Measurements from ENCODE around the gene GPBP1L1. TPM values are rescaled to one million over a fixed set of nuclear protein-coding genes. Genes with fewer than 3 reads are reported as not detected.

GPBP1L1 gene
- total RNA-seq, 1 donor from 2014 or later = 100 TPM

DNA sequence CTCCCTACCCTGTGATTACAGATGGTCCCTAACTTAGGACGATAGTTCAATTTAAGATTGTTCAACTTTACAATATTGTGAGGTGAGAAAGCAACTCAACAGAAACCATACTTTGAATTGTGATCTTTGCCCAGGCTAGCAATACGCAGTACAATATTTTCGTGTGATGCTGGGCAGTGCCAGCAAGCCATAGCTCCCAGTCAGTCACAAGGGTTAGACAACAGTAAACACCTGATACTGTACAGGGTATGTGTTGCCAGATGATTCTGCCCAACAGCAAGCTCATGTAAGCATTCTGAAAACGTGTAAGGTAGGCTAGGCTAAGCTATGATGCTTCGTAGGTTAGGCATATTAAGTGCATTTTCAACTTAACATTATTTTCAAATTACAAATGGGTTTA, 11.9 kb downstream of the GPBP1L1 start:
- Mint-ChIP-seq H3K4me3 (ENCODE audit: low read depth) (no peak overlapping the region), H3K4me1 (ENCODE audit: low read depth) (peaks cover 27% of the 10 kb centered on the region), H3K27me3 (ENCODE audit: low read depth) (no peaks in the 10 kb centered on the region), H3K9me3 (no peaks in the 10 kb centered on the region), H3K36me3 (ENCODE audit: low read depth) (peaks cover 22% of the 10 kb centered on the region), H3K27ac (no peak overlapping the region)
- DNase-seq (ENCODE audit: low spot score) = no peak
- intact Hi-C loops (cut with micrococcal nuclease) = no loop called here

DNA sequence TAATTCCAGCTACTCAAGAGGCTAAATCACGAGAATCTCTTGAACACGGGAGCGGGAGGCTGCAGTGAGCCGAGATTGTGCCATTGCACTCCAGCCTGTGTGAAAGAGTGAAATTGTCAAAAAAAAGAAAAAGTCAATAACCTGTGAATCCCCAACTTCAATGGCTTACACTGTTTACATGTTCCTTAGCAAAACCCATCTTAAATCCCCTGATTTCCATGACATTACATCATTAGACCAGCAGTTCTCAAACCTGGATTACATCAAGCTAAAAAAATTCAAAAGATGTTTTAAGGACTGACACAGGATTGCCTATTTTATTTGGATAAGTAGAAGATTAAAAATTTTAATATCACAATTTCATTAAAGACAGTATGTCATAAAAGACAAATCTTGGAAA, 12.4 kb downstream of the GPBP1L1 start:
- Mint-ChIP-seq H3K4me3 (ENCODE audit: low read depth) (no peak overlapping the region), H3K36me3 (ENCODE audit: low read depth) (peaks cover 23% of the 10 kb centered on the region), H3K27ac (no peak overlapping the region), H3K27me3 (ENCODE audit: low read depth) (no peaks in the 10 kb centered on the region), H3K4me1 (ENCODE audit: low read depth) (peaks cover 24% of the 10 kb centered on the region), H3K9me3 (no peaks in the 10 kb centered on the region)
- intact Hi-C loops (cut with micrococcal nuclease) = no loop called here
- no peak for DNase-seq (ENCODE audit: low spot score)

DNA sequence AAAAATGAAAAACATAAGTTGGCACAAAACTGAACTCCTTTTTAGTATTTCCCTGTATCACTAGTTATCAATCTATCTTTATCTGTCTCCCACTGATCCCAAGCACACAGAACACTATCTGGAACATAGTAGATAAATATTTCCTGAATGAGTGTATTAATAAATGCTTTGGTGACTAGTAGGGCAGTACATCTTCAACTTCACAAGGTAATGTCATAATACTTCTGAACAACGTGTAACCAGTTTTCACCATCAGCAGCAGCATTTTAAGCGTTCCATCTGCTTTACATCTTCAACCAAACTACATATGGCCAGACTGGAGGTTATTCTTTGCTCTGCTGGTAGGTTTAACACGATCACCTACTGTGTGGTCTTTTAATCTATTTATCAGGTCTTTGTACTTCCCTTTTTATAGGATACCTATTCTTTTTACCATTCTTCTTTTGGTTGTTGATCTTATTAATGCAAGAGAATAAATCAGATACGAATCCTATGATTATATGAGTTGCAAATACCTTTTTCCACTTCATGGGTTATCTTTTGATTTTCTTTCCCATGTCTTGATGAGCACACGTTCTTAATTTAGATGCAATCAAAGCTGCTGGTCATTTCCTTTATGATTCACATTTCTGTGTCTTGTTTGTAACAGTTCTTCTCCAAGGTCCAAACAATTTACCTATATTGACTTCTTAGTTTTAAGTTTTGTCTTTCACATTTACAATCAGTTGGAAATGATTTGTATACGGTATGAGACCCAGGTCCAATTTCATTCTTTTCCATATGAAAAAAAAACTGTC, 16.3 kb downstream of the GPBP1L1 start:
- intact Hi-C loops (cut with micrococcal nuclease) = no loop called here
- H3K27me3 Mint-ChIP-seq (ENCODE audit: low read depth) = no peaks in the 10 kb centered on the region
- no peaks in the 10 kb centered on the region for H3K9me3 Mint-ChIP-seq
- peaks cover 41% of the 10 kb centered on the region for H3K36me3 Mint-ChIP-seq (ENCODE audit: low read depth)
- H3K4me3 Mint-ChIP-seq (ENCODE audit: low read depth) = no peak overlapping the region
- H3K27ac Mint-ChIP-seq = no peak overlapping the region
- DNase-seq (ENCODE audit: low spot score) = no peak
- peaks cover 13% of the 10 kb centered on the region for H3K4me1 Mint-ChIP-seq (ENCODE audit: low read depth)

DNA sequence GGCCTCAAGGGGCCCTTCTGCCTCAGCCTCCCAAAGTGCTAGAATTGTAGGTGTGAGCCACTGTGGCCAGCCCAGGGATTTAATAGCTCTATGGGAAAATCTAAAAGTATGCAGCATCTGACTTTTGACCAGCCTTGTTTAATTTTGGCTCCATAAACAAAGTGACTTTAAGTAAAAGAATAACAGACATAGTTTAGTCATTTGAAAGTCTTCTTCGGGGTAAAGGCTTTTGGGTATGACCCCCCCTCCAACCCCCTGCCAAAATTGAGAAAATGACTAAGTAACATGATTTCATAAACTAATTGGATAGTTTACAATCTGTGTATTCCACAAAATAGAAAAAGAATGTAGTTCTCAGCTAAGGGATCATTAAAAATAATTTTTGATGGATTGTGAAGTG, 17.0 kb downstream of the GPBP1L1 start:
- intact Hi-C loops (cut with micrococcal nuclease) = no loop called here
- no peaks in the 10 kb centered on the region for H3K27me3 Mint-ChIP-seq (ENCODE audit: low read depth)
- H3K4me1 Mint-ChIP-seq (ENCODE audit: low read depth) = peaks cover 13% of the 10 kb centered on the region
- no peak overlapping the region for H3K4me3 Mint-ChIP-seq (ENCODE audit: low read depth)
- DNase-seq (ENCODE audit: low spot score) = no peak
- no peak overlapping the region for H3K27ac Mint-ChIP-seq
- peaks cover 40% of the 10 kb centered on the region for H3K36me3 Mint-ChIP-seq (ENCODE audit: low read depth)
- no peaks in the 10 kb centered on the region for H3K9me3 Mint-ChIP-seq

DNA sequence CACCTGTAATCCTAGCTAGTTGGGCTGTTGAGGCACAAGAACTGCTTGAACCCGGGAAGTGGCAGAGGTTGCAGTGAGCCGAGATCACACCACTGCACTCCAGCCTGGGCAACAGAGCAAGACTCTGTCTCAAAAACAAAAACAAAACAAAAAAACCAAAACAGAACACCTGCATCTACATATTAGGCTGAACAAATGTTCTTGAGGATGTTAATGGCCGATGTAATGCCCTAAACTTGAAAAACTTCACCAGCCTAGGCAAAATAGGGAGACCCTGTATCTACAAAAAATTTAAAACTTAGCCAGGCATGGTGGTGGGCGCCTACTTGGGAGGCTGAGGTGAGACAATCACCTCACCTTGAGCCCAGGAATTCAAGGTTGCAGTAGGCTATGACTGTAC, 17.8 kb downstream of the GPBP1L1 start:
- H3K4me1 Mint-ChIP-seq (ENCODE audit: low read depth) = peaks cover 13% of the 10 kb centered on the region
- no peak overlapping the region for H3K4me3 Mint-ChIP-seq (ENCODE audit: low read depth)
- DNase-seq (ENCODE audit: low spot score) = no peak
- no peaks in the 10 kb centered on the region for H3K27me3 Mint-ChIP-seq (ENCODE audit: low read depth)
- H3K36me3 Mint-ChIP-seq (ENCODE audit: low read depth) = peaks cover 41% of the 10 kb centered on the region
- no peak overlapping the region for H3K27ac Mint-ChIP-seq
- intact Hi-C loops (cut with micrococcal nuclease) = no loop called here
- no peaks in the 10 kb centered on the region for H3K9me3 Mint-ChIP-seq

DNA sequence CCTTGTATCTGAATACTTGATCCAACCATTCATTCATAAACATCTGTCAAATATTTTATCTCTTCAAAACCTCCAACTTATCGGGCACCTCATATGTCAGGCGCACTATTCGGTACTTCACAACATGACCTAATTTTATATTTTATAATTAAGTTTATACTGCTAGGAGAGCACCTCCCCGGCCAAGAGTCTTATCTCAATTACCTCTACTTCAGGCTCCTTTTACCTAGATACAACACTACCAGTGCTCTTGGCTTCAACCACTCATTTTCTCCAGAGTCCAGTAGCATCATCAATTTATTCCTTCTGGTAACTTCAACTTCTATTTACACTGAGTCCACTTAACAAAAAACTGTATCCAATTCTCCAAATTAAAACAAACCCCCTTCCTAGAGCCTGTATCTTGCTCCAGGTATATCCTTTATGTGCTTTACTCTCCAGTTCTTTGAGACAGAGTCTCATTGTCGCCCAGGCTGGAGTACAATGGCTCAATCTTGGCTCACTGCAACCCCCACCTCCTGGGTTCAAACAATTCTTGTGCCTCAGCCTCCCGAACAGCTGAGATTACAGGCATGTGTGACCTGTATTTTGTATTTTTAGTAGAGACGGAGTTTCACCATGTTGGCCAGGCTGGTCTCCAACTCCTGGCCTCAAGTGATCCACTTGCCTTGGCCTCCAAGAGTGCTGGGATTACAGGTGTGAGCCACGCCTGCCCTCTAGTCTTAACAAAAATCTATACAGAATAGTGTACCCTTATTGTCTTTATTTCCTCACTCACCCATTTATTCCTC, 18.8 kb downstream of the GPBP1L1 start:
- no peak for DNase-seq (ENCODE audit: low spot score)
- peaks cover 36% of the 10 kb centered on the region for H3K36me3 Mint-ChIP-seq (ENCODE audit: low read depth)
- no peaks in the 10 kb centered on the region for H3K27me3 Mint-ChIP-seq (ENCODE audit: low read depth)
- H3K4me1 Mint-ChIP-seq (ENCODE audit: low read depth) = peaks cover 14% of the 10 kb centered on the region
- no peaks in the 10 kb centered on the region for H3K9me3 Mint-ChIP-seq
- intact Hi-C loops (cut with micrococcal nuclease) = no loop called here
- no peak overlapping the region for H3K27ac Mint-ChIP-seq
- H3K4me3 Mint-ChIP-seq (ENCODE audit: low read depth) = no peak overlapping the region

DNA sequence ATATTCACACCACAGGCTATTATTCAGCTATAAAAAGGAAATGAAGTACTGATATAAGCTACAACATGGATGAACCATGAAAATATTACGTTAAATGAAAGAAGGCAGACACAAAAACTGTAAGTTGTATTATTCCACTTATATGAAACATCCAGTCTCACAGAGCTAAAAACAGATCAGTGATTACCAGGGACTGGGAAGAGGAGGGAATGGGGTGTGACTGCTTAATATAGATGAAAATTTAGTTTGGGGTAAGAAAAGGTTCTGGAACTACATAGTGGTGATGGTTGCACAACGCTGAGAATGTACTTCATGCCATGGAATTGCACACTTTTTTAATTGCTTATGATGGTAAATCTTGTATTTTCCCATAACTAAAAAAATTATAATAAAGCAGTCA, 19.5 kb downstream of the GPBP1L1 start:
- Mint-ChIP-seq H3K4me1 (ENCODE audit: low read depth) (peaks cover 12% of the 10 kb centered on the region), H3K4me3 (ENCODE audit: low read depth) (no peak overlapping the region), H3K27me3 (ENCODE audit: low read depth) (no peaks in the 10 kb centered on the region), H3K27ac (no peak overlapping the region), H3K36me3 (ENCODE audit: low read depth) (peaks cover 34% of the 10 kb centered on the region), H3K9me3 (no peaks in the 10 kb centered on the region)
- intact Hi-C loops (cut with micrococcal nuclease) = no loop called here
- no peak for DNase-seq (ENCODE audit: low spot score)

DNA sequence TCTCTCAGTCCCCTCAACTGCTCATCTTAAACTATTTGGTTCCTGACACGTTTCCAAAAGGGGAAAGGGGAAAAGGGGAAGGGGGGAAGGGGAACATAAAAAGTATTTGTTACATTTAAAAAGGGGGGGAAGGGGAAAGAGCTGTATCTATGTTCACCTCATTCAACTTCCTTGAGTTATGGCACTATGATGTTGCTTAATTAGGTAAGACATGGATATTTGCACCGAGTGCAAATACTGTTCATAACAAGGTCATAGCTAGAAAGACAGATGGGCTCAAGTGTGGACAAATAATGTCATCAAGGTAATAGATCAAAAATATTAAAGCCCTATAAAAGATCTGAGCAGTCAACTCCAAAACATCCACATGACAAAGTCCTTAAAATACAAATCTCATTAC, 26.0 kb downstream of the GPBP1L1 start:
- peaks cover 14% of the 10 kb centered on the region for H3K4me1 Mint-ChIP-seq (ENCODE audit: low read depth)
- no peaks in the 10 kb centered on the region for H3K27me3 Mint-ChIP-seq (ENCODE audit: low read depth)
- intact Hi-C loops (cut with micrococcal nuclease) = no loop called here
- H3K36me3 Mint-ChIP-seq (ENCODE audit: low read depth) = peaks cover 67% of the 10 kb centered on the region
- no peaks in the 10 kb centered on the region for H3K9me3 Mint-ChIP-seq
- H3K4me3 Mint-ChIP-seq (ENCODE audit: low read depth) = no peak overlapping the region
- no peak overlapping the region for H3K27ac Mint-ChIP-seq
- DNase-seq (ENCODE audit: low spot score) = no peak

DNA sequence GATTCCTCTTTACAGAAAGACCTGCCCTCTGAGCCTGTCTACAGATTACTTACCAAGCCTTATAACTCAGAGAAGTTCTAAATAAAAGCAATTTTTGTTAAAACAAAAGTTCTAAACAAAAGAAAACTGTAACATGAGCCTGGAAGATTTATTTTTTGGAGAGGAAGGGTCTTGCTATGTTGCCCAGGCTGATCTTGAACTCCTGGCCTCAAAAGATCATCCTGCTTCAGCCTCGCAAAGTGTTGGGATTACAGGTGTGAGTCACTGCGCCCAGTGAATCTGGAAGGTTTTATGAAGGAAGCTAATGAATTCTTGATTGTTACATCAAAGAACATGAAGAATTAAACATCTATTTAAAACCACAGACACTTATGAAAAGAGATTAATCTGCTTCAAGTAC, 27.1 kb downstream of the GPBP1L1 start:
- H3K4me1 Mint-ChIP-seq (ENCODE audit: low read depth) = peaks cover 19% of the 10 kb centered on the region
- no peaks in the 10 kb centered on the region for H3K9me3 Mint-ChIP-seq
- H3K27ac Mint-ChIP-seq = no peak overlapping the region
- H3K4me3 Mint-ChIP-seq (ENCODE audit: low read depth) = no peak overlapping the region
- H3K27me3 Mint-ChIP-seq (ENCODE audit: low read depth) = no peaks in the 10 kb centered on the region
- intact Hi-C loops (cut with micrococcal nuclease) = no loop called here
- DNase-seq (ENCODE audit: low spot score) = no peak
- H3K36me3 Mint-ChIP-seq (ENCODE audit: low read depth) = peaks cover 74% of the 10 kb centered on the region

DNA sequence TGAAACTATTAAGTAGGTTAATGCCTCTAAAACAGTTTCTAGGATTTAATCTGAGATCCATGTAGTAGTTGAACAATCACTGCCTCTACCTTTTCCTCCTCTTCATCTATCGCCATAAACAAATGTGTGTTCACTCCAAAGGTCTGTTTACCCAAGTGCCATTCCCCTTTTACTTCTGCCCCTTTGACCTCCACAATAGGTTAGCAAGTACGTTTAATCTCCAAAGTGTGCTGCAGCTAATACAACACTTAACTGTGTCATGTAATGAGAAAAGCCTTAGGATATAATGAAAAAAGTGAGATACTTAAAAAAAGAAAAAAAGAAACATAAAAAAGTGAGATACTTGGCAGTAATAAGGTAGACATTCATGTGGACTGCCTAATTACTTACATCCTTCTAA, 28.2 kb downstream of the GPBP1L1 start:
- Mint-ChIP-seq H3K9me3 (no peaks in the 10 kb centered on the region), H3K27ac (no peak overlapping the region), H3K27me3 (ENCODE audit: low read depth) (no peaks in the 10 kb centered on the region), H3K4me3 (ENCODE audit: low read depth) (no peak overlapping the region), H3K4me1 (ENCODE audit: low read depth) (peaks cover 16% of the 10 kb centered on the region), H3K36me3 (ENCODE audit: low read depth) (peaks cover 71% of the 10 kb centered on the region)
- DNase-seq (ENCODE audit: low spot score) = no peak
- intact Hi-C loops (cut with micrococcal nuclease) = no loop called here

DNA sequence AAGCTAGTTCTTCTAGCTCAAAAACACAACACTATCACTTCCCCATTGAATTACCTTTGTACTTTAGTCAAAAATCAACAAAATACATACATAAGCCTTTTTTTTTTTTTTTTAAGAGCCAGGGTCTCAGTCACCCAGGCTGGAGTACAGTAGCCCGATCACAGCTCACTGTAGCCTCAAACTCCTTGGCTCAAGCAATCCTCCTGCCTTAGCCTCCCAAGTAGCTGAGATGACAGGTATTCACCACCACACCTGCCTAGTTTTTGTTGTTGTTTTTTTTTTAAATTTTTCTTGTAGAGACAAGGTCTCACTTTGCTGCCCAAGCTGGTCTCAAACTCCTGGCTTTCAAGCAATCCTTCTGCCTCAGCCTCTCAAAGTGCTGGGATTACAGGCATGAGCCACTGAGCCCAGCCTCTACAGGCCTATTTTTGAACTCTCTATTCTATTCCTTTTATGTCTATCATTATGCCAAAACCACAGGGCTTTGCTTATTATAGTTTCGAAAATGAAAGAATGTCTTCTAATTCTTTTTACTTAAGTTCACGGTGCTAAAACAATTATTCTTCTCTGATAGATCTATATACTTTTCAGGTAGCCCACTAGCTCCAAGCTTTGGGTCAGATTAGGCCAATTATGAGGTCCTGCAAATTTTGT, 29.6 kb downstream of the GPBP1L1 start:
- DNase-seq (ENCODE audit: low spot score) = no peak
- intact Hi-C loops (cut with micrococcal nuclease) = no loop called here
- Mint-ChIP-seq H3K9me3 (no peaks in the 10 kb centered on the region), H3K27ac (no peak overlapping the region), H3K4me3 (ENCODE audit: low read depth) (no peak overlapping the region), H3K4me1 (ENCODE audit: low read depth) (peaks cover 14% of the 10 kb centered on the region), H3K36me3 (ENCODE audit: low read depth) (peaks cover 80% of the 10 kb centered on the region), H3K27me3 (ENCODE audit: low read depth) (no peaks in the 10 kb centered on the region)

DNA sequence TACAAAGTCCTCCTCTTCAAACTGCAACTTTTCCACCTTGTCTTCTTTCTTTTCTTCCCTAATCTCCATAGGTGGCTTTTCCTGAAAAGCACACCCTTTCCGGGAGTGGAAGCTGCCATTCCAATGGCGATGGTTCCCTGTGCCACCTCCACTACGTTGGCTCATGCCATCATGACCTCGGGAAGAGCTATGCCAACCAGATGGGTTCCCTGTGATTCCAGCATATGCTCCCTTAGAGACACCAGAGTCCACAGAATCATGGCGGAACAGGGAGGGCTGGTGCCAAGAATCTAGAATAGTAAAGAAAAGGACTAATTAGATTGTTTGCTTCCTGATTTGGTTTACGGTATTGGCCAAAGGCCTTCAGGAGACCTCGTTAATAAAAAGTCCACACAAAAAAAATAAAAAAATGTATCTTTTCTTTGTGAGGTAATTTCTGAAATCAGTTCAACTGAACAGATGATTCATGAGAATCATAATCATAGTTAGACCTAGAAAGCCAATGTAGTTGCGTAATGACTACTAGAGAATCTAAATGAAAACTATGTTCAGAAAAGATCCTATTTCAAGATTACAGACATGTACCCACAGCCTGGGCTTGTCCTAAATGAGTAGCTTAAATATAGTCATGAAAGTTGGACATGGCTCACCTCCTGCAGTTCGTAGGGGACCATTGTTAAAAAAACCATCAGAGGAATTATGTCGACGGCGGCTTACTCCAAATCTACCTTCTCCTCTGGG, 31.6 kb downstream of the GPBP1L1 start:
- Mint-ChIP-seq H3K4me3 (ENCODE audit: low read depth) (no peak overlapping the region), H3K4me1 (ENCODE audit: low read depth) (peaks cover 14% of the 10 kb centered on the region), H3K9me3 (no peaks in the 10 kb centered on the region), H3K27ac (peak overlapping the region; percentile 46), H3K27me3 (ENCODE audit: low read depth) (no peaks in the 10 kb centered on the region), H3K36me3 (ENCODE audit: low read depth) (peaks cover 86% of the 10 kb centered on the region)
- DNase-seq (ENCODE audit: low spot score) = no peak
- intact Hi-C loops (cut with micrococcal nuclease) = loop anchor here (2.0 kb wide), 1 partner anchor 32 kb away; the partner anchor contains the start of gene GPBP1L1

Data from activated T-helper 2 cell treated with anti-CD3 and anti-CD28 coated beads, Interferon-gamma antibody, Interleukin-2, Interleukin-4, amounts not matched to agents 10 μg/mL and 5 μg/mL and 100 μg/mL, durations not matched to agents 14 hours and 24 hours and 36 hours (primary cell).